ENCODE results near the gene PIGBOS1.
"Not testable (repeated sequence)": the region's sequence is repeated elsewhere in the genome, so short reads cannot be mapped to it uniquely, and the experiment has no call there.

Gene PIGBOS1

DNA sequence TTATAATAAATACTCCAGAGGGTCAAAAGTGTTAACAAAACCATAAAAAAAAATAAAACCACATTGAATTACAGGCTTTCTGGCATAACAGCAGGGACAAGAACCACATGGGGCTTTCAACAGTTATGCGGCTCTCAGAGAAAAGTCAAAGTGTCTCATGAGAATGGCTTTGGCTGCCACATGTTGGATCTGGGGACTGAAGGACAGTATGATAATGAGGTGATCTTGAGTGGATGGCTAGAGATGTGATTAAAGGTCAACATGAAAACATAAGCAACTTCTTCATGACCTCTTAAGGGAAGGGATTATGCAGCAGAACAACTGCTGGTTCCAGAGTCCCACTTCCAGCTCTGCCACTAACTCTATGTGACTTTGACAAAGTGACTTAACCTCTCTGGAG, 34.5 kb downstream of the PIGBOS1 start:
- no peak for TF ChIP-seq POLR2A (IDR thresholded peaks at IDR 0.05; ENCODE audit: low read depth, low read length)
- no peak for DNase-seq (ENCODE audit: insufficient read length, low spot score)
- no peak for FAIRE-seq

- no peak for TF ChIP-seq POLR2A (IDR thresholded peaks at IDR 0.05; ENCODE audit: low read depth, low read length)
- FAIRE-seq (no peak), DNase-seq (ENCODE audit: insufficient read length, low spot score) (no peak)
Observed at GRCh38 chr15:55283379-55284147, 35.4 kb downstream of the PIGBOS1 start.

DNA sequence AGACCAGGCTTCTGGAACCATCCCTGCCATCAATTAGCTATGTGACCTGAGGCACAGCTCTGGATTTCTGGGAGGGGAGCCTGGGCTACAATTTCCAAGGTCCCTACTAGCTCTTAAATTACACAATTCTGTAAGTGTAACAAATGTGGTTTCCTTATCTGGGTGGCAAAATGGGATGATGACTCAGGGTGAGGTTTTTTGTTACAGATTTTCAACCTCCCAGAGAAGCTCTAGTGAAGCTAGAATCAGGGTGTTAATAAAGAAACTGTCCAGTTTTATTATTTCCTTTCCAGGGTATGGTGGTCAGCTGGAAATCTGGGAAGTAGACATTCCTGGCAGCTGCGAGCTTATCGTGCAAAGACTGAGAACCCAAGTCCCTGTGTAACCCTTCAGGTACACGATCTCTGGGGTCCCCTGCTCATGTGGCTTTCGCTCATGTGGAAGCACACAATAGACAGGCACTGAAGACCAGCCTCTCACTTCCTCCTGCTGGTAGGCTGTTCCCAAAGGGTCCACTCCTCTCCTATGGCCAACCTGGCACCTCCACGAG, 36.6 kb downstream of the PIGBOS1 start:
- FAIRE-seq (no peak), DNase-seq (ENCODE audit: insufficient read length, low spot score) (no peak)
- TF ChIP-seq POLR2A (IDR thresholded peaks at IDR 0.05; ENCODE audit: low read depth, low read length): no peak

DNA sequence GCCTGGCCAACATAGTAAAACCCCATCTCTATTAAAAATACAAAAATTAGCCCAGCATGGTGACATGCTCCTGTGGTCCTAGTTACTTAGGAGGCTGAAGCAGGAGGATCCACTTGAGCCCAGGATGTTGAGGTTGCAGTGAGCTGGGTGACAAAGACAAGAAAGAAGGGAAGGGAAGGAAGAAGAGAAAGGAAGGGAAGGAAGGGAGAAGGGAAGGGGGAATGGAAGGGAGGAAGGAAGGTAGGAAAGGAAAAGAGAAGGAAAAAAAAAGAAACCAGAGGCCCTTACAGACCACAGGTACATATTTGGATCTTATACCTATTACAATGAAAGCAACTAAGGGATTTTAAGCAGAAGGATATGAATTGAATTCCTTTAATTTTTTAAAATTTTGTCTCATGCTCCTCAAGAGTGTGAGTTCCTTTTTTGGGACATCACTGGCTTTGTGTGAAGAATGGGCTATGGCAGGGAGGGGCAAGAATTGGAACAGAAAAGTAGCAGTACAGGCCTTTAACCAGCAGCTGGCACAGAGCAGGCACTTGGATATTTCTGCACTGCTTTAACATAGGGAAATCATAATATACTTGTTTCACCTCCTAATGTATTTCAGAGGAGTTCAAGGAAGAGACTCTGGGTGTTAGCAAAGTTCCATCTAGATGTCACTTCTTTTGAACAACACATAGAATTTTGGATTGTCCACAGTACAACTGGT, 37.2 kb downstream of the PIGBOS1 start:
- no peak for DNase-seq (ENCODE audit: insufficient read length, low spot score)
- no peak for TF ChIP-seq POLR2A (IDR thresholded peaks at IDR 0.05; ENCODE audit: low read depth, low read length)
- no peak for FAIRE-seq

GRCh38 chr15:55280589-55280988, 38.3 kb downstream of the PIGBOS1 start:
- not testable (repeated sequence) for DNase-seq (ENCODE audit: insufficient read length, low spot score); FAIRE-seq

DNA sequence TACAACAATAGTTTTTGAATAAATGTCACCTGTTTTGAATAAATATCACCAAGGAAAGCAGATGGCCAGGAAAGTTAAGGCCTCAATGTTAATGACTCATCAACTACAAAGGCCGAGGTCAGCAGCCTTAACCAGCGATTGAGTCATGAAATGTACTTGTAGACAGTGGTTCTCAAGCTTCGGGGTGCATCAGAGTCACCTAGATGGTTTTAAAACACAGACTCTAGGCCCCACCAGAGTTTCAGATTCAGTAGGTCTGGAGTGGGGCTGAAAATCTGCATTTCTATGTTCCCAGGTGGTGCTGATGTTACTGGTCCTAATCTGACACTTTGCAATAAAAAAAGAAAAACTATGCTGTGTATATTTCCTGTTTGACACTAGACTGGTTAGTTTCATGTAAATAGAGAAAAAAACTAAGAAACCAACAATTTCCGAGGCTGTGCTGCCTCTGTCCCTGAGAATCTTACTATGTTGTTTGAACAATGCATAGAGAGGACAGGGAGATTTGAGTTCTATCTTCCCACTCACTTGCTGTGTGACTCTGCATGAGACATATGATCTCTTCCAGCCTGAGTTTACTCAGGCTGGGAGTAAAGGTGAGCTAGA, 39.1 kb downstream of the PIGBOS1 start:
- no peak for TF ChIP-seq POLR2A (IDR thresholded peaks at IDR 0.05; ENCODE audit: low read depth, low read length)
- FAIRE-seq: peak; percentile 65
- DNase-seq (ENCODE audit: insufficient read length, low spot score): no peak

GRCh38 chr15:55279100-55279745, 39.7 kb downstream of the PIGBOS1 start:
- DNase-seq (ENCODE audit: insufficient read length, low spot score) (no peak), FAIRE-seq (no peak)
- TF ChIP-seq POLR2A (IDR thresholded peaks at IDR 0.05; ENCODE audit: low read depth, low read length): no peak

DNA sequence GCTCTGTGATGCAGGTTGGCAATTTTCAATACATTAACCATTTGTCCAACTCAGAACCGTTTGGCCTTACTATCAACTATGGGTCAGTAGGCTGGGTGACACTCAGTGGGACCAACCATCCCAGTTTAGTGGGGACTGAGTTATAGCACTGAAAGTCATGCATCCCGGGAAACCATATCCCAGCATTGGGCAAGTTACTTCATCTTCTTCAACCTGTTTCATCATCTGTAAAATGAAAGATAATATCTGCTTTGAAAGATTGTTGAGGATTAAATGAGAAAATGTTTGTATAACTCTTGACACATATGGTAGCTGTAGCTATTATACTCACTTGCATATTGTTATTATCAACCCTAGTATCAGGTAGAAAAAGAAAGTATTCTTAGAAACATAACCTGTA, 41.2 kb downstream of the PIGBOS1 start:
- FAIRE-seq: no peak

GRCh38 chr15:55277116-55277564, 41.8 kb downstream of the PIGBOS1 start:
- FAIRE-seq (no peak), DNase-seq (ENCODE audit: insufficient read length, low spot score) (no peak)
- TF ChIP-seq POLR2A (IDR thresholded peaks at IDR 0.05; ENCODE audit: low read depth, low read length): no peak

More for the DNA sequence above, 41.2 kb downstream of the PIGBOS1 start:
- DNase-seq (ENCODE audit: insufficient read length, low spot score): no peak
- TF ChIP-seq POLR2A (IDR thresholded peaks at IDR 0.05; ENCODE audit: low read depth, low read length): no peak

DNA sequence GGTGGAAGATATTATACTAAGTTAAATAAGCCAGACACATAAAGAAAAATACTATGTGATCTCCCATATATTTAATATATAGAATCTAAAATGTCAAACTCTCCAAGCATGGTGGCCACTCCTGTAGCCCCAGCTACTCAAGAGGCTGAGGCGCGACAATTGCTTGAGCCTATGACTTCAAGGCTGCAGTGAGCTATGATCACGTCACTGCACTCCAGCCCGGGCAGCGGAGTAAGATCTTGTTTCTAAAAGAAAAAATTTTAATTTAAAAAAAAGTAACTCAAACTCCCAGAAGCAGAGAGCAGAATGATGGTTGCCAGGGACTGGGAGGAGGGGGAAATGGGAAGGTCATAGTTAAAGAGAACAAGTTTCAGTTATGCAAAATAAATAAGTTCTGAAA, 42.6 kb downstream of the PIGBOS1 start:
- no peak for FAIRE-seq
- TF ChIP-seq POLR2A (IDR thresholded peaks at IDR 0.05; ENCODE audit: low read depth, low read length): no peak
- DNase-seq (ENCODE audit: insufficient read length, low spot score): no peak

DNA sequence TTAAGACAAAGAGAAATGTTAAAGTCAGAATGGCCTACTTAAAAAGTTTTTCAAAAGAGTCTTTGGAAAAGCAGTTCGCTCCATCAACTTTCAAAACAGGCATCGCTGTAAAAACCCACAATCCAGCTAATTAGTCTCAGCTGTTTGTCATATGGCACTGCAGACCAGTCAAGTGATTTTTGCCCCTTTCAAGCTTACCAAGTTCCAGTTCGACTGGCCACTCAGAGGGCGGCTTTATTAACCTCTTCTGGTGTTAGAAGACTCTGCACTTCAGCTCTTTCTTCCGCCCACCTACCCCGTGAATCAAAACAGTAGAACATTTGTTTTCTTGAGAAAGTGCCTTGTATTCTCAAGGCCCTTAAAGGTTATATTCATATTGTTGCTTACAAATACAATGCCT, 48.6 kb downstream of the PIGBOS1 start:
- no peak for TF ChIP-seq POLR2A (IDR thresholded peaks at IDR 0.05; ENCODE audit: low read depth, low read length)
- FAIRE-seq (no peak), DNase-seq (ENCODE audit: insufficient read length, low spot score) (no peak)

DNA sequence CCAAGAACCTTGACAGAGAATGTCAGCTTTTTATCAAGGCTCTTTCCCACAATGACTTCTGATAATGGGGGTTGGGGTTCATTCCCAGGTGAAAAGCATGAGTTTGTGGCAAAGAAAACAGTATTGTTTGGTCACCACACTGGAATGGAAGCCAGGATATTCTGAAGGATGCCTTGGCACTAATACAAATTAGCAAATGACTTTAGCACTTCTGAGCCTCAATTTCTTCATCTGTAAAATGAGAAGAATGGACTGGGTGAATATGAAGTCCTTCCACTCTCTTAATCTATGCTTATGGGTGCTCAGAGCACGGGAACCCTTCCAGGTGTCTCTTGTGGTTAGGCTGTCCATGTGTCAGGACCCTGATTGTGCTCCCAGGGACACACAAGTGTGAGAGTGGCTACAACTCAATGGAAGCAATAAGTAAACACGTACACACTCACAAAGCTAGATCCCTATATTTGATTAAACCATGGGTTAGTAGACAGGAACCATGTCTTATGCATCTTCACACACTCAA, 50.7 kb downstream of the PIGBOS1 start:
- TF ChIP-seq POLR2A (IDR thresholded peaks at IDR 0.05; ENCODE audit: low read depth, low read length): no peak
- DNase-seq (ENCODE audit: insufficient read length, low spot score) (no peak), FAIRE-seq (no peak)

- TF ChIP-seq POLR2A (IDR thresholded peaks at IDR 0.05; ENCODE audit: low read depth, low read length): no peak
- no peak for DNase-seq (ENCODE audit: insufficient read length, low spot score)
- FAIRE-seq: no peak
Observed at GRCh38 chr15:55267401-55268175, 51.3 kb downstream of the PIGBOS1 start.

Data from H54 (cell line).